PFSK-1 (cell line): ENCODE data around the gene USP7.

Experiments
- FOXP2 ChIP-seq: optimal IDR thresholded peaks from 2 replicates; pipeline ENCODE3; 2011; ENCODE audit warnings: borderline replicate concordance, control low read depth, inconsistent platforms; ENCODE audit not compliant: insufficient read depth; ENCODE audit errors: extremely low read length, extremely low read depth
- POLR2AphosphoS5 ChIP-seq: IDR thresholded peaks from 2 replicates; pipeline ENCODE4 v1.6.1; 2012; ENCODE audit warnings: low read depth, mild to moderate bottlenecking, control low read depth, low read length, moderate library complexity
- REST ChIP-seq, 2 experiments: IDR thresholded peaks; 2 replicates each; pipeline versions ENCODE4 v1.6.1 to v1.8.0; 2011 to 2012; ENCODE audit warnings: low read depth in 2 of 2, low read length in 2 of 2, control low read depth in 1 of 2, inconsistent platforms in 1 of 2, mild to moderate bottlenecking in 1 of 2, moderate library complexity in 1 of 2; ENCODE audit not compliant: insufficient read depth in 1 of 2
- SIN3A ChIP-seq: IDR thresholded peaks from 2 replicates; pipeline ENCODE4 v1.6.1; 2012; ENCODE audit warnings: mild to moderate bottlenecking, low read length, moderate library complexity, borderline replicate concordance; ENCODE audit not compliant: insufficient read depth
- TAF1 ChIP-seq: IDR thresholded peaks from 2 replicates; pipeline ENCODE4 v1.6.1; 2012; ENCODE audit warnings: low read length, control low read depth, borderline replicate concordance; ENCODE audit not compliant: insufficient read depth

The USP7 gene

GRCh38 chr16:8953064-8953463, 10.6 kb downstream of the USP7 start:
- TF ChIP-seq TAF1 (no peak), SIN3A (no peak), POLR2AphosphoS5 (no peak), REST (IDR thresholded peaks at IDR 0.05; ENCODE audit: insufficient read depth in 1 of 2, low read depth in 2 of 2, low read length in 2 of 2) (no peak), FOXP2 (no peak)

- TF ChIP-seq REST (IDR thresholded peaks at IDR 0.05; ENCODE audit: insufficient read depth in 1 of 2, low read depth in 2 of 2, low read length in 2 of 2) (no peak), POLR2AphosphoS5 (no peak), FOXP2 (no peak), TAF1 (no peak), SIN3A (no peak)
Observed at GRCh38 chr16:8952281-8952751, 11.4 kb downstream of the USP7 start.

- TF ChIP-seq FOXP2 (no peak), REST (IDR thresholded peaks at IDR 0.05; ENCODE audit: insufficient read depth in 1 of 2, low read depth in 2 of 2, low read length in 2 of 2) (no peak), TAF1 (no peak), POLR2AphosphoS5 (no peak), SIN3A (no peak)
Observed at GRCh38 chr16:8951447-8952280, 12.0 kb downstream of the USP7 start.

- no peak for TF ChIP-seq POLR2AphosphoS5
- TF ChIP-seq REST (IDR thresholded peaks at IDR 0.05; ENCODE audit: insufficient read depth in 1 of 2, low read depth in 2 of 2, low read length in 2 of 2) = no peak
- no peak for TF ChIP-seq SIN3A
- TF ChIP-seq FOXP2 = no peak
- TF ChIP-seq TAF1 = no peak
Observed at GRCh38 chr16:8950580-8951077, 13.1 kb downstream of the USP7 start.
